ENCODE measurements around the gene ARPP21. TPM values are rescaled to one million over a fixed set of nuclear protein-coding genes. Genes with fewer than 3 reads are reported as not detected.

ARPP21 gene
- total and polyA plus RNA-seq, 10 donors: 0.07 to 0.39 (median 0.12) TPM; not detected in 7

DNA sequence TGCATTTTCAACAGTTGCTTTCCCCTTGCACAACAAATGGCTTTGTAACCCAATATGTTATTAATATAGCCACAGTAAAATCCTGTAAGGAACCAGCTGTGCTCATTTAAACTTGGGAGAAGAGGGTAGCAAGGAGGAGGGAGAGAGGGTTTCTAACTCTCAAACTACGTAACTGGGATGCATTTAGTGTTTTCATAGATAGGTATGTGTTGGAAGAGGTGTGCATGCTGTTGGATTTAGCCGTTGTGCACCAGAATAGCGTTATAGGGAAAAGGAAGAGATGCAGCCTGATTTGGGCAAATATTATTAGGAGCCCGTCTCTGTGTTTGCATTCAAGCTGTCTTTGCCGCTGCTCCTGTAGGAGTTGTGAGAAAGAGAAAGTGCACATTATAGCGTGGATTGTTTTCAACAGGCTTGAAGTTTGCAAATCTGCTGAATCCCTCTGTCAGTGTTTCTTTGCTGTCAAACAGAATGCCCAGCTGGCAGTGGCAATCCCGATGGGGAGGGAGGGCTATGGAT lies 39.4 kb downstream of the ARPP21 start:
- WGBS, 5 donors: 76 to 88% (median 81%) methylated on average over 7 of the region's 7 CpGs
- Histone ChIP-seq H3K36me3 (no peaks in the 10 kb centered on the region), H3K27me3 (replicated peaks in 1 of 7) (no peaks in the 10 kb centered on the region), H3K27ac (no peak overlapping the region), H3K4me3 (no peak overlapping the region), H3K4me1 (no peaks in the 10 kb centered on the region), H3K9me3 (no peaks in the 10 kb centered on the region)
- TF ChIP-seq, protein P1, sequence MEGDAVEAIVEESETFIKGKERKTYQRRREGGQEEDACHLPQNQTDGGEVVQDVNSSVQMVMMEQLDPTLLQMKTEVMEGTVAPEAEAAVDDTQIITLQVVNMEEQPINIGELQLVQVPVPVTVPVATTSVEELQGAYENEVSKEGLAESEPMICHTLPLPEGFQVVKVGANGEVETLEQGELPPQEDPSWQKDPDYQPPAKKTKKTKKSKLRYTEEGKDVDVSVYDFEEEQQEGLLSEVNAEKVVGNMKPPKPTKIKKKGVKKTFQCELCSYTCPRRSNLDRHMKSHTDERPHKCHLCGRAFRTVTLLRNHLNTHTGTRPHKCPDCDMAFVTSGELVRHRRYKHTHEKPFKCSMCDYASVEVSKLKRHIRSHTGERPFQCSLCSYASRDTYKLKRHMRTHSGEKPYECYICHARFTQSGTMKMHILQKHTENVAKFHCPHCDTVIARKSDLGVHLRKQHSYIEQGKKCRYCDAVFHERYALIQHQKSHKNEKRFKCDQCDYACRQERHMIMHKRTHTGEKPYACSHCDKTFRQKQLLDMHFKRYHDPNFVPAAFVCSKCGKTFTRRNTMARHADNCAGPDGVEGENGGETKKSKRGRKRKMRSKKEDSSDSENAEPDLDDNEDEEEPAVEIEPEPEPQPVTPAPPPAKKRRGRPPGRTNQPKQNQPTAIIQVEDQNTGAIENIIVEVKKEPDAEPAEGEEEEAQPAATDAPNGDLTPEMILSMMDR (IDR thresholded peaks at IDR 0.05 in 8 of 11, conservative IDR thresholded peaks at IDR 0.05 in 3 of 11): no peak
- TF ChIP-seq POLR2AphosphoS5 (IDR thresholded peaks at IDR 0.05): no peak
- TF ChIP-seq POLR2A (IDR thresholded peaks at IDR 0.05): no peak
- intact Hi-C loops (cut with DNase I; ENCODE audit: low total_unique reads): no loop called here
- DNase-seq: no peak

DNA sequence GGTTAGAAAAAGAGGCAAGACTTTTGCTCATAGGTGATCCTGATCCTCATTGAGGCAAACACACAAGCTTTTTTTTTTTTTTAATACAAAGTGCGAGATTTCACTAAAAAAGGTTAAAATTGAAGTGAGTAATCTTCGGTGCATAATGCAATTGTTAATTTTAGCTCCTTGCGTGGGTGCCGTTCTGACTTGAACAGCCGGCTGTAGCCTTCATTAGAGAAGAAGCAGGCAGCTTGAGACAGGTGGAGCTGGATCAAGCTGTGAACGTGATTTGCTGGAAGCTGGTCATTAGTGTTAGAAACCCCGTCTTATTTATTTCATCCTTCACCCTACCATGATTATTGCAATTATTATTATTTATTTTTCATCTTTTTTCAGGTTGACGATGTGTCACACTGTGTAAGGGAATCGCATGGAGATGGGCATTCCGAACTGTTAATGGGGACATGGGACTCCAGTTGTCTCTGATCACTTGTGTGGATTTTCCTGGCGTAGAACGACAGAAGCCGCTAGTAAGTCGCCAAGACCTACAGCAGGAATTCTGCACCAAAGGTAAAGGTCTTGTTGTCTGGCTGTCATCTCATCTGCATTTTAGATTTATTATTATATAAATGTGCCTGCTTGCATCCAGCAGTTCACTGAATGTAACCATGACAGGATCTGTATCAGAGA lies 40.2 kb downstream of the ARPP21 start:
- H3K4me1 ChIP-seq: no peaks in the 10 kb centered on the region
- H3K4me3 ChIP-seq: no peak overlapping the region
- H3K27ac ChIP-seq: no peak overlapping the region
- H3K9me3 ChIP-seq: no peaks in the 10 kb centered on the region
- no peaks in the 10 kb centered on the region for H3K36me3 ChIP-seq
- no peaks in the 10 kb centered on the region for H3K27me3 ChIP-seq (replicated peaks in 1 of 7)
- WGBS, 5 donors: 87 to 93% (median 88%) methylated on average over 14 of the region's 14 CpGs
- DNase-seq: no peak
- intact Hi-C loops (cut with DNase I; ENCODE audit: low total_unique reads): no loop called here
- TF ChIP-seq POLR2A (IDR thresholded peaks at IDR 0.05): no peak
- no peak for TF ChIP-seq POLR2AphosphoS5 (IDR thresholded peaks at IDR 0.05)
- TF ChIP-seq, protein P1 (IDR thresholded peaks at IDR 0.05 in 8 of 11, conservative IDR thresholded peaks at IDR 0.05 in 3 of 11): no peak

DNA sequence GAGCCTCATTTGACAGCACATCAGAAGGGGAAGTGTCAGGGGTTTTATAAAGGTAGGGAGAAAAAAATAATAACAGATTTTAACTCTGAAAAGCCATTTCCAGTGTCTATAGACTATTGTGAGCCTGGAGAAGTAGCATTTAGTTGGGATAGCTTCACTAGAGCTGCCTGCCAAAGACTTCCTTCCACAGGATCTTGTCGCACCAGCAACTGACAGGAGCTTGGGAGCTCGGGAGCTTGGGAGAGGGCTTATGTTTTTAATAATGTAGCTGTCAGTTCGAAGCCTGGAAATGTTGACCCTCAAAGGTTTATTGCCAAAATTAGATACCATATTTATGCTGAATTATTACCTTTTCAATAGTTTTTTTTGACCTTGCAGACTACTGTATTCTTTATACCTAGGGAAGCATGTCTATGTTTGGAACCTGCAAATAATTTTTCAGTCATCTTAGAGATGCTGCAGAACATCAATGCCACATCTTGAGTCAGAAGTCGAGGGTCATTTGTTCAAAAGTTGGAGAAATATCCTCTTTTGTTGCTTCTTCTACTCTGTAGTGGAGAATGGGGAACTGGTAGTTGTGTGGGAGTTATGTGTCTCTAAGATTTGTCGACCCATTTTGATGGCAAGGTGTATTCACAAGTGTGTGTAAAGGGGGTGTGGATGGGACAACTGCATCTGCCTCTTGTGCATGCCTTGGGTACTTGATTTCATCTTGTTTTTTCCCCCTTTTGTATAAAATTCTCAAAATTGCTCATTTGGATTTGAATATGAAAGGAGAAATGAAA lies 41.7 kb downstream of the ARPP21 start:
- no peaks in the 10 kb centered on the region for H3K27me3 ChIP-seq (replicated peaks in 1 of 7)
- intact Hi-C loops (cut with DNase I; ENCODE audit: low total_unique reads): no loop called here
- no peak overlapping the region for H3K27ac ChIP-seq
- H3K9me3 ChIP-seq: no peaks in the 10 kb centered on the region
- TF ChIP-seq POLR2A (IDR thresholded peaks at IDR 0.05): no peak
- TF ChIP-seq, protein P1 (IDR thresholded peaks at IDR 0.05 in 8 of 11, conservative IDR thresholded peaks at IDR 0.05 in 3 of 11): no peak
- TF ChIP-seq POLR2AphosphoS5 (IDR thresholded peaks at IDR 0.05): no peak
- DNase-seq: no peak
- H3K4me3 ChIP-seq: no peak overlapping the region
- no peaks in the 10 kb centered on the region for H3K4me1 ChIP-seq
- 37 to 48% (median 40%) methylated on average over 5 of the region's 5 CpGs for WGBS, 5 donors
- H3K36me3 ChIP-seq: no peaks in the 10 kb centered on the region

DNA sequence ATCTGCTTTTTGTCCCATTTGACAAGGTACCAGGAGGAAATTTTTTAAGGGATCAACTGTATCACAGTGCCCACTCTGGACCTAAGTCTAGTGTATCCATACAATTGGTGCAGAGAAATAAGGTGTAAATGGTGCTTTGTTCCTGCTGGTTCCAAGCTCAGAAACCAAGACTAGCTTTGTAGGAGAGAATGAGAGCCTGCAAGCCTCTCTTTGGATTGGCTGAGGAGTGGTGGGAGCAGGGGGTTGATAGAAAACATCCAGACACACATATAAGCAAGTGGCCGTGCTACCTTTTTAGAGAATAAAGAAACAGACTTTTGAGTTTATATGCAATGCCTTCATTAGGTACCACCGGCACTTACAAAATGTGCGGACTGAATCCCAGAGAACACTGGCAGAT lies 45.8 kb downstream of the ARPP21 start:
- Histone ChIP-seq H3K9me3 (no peaks in the 10 kb centered on the region), H3K27ac (no peak overlapping the region), H3K4me3 (no peak overlapping the region), H3K4me1 (no peaks in the 10 kb centered on the region), H3K27me3 (replicated peaks in 1 of 7) (no peaks in the 10 kb centered on the region), H3K36me3 (no peaks in the 10 kb centered on the region)
- no peak for TF ChIP-seq POLR2A (IDR thresholded peaks at IDR 0.05)
- no peak for TF ChIP-seq POLR2AphosphoS5 (IDR thresholded peaks at IDR 0.05)
- TF ChIP-seq, protein P1 (IDR thresholded peaks at IDR 0.05 in 8 of 11, conservative IDR thresholded peaks at IDR 0.05 in 3 of 11): no peak
- intact Hi-C loops (cut with DNase I; ENCODE audit: low total_unique reads): no loop called here
- no peak for DNase-seq
- 89 to 97% (median 91%) methylated on average over 3 of the region's 3 CpGs for WGBS, 5 donors
